ENCODE measurements around the gene ZNF117.

ZNF117 gene

GRCh38 chr7:65006094-65006992 is 15.5 kb upstream of the ZNF117 start, which contains the start of gene ERV3-1:
Gene ERV3-1, minus strand, starts transcription at chr7:65006687. Its CDS starts 13,661 bp downstream, at chr7:64993026.
- no peaks in the 10 kb centered on the region for H3K9me3 ChIP-seq (replicated peaks; ENCODE audit: low read length)
- peaks cover 4% of the 10 kb centered on the region for H3K36me3 ChIP-seq (ENCODE audit: insufficient read depth, low read length)
- H3K4me1 ChIP-seq (ENCODE audit: control insufficient read depth, insufficient read depth, low read length): peaks cover 7% of the 10 kb centered on the region
- peak within 1 kb of the TSS; percentile 88 for H3K4me3 ChIP-seq (ENCODE audit: low read length)
- H3K27me3 ChIP-seq (ENCODE audit: control insufficient read depth, insufficient read depth, low read length): no peaks in the 10 kb centered on the region
- H3K9ac ChIP-seq (ENCODE audit: low read depth, low read length): peak within 1 kb of the TSS; percentile 92
- peak within 1 kb of the TSS; percentile 82 for H3K4me2 ChIP-seq (ENCODE audit: low read length)

GRCh38 chr7:65004575-65004974 is 13.7 kb upstream of the ZNF117 start:
- peak overlapping the region; percentile 82 for H3K4me2 ChIP-seq (ENCODE audit: low read length)
- H3K36me3 ChIP-seq (ENCODE audit: insufficient read depth, low read length): peaks cover 11% of the 10 kb centered on the region
- no peak overlapping the region for H3K4me3 ChIP-seq (ENCODE audit: low read length)
- H3K9me3 ChIP-seq (replicated peaks; ENCODE audit: low read length): no peaks in the 10 kb centered on the region
- H3K9ac ChIP-seq (ENCODE audit: low read depth, low read length): no peak overlapping the region
- H3K27me3 ChIP-seq (ENCODE audit: control insufficient read depth, insufficient read depth, low read length): no peaks in the 10 kb centered on the region
- H3K4me1 ChIP-seq (ENCODE audit: control insufficient read depth, insufficient read depth, low read length): peaks cover 7% of the 10 kb centered on the region

DNA sequence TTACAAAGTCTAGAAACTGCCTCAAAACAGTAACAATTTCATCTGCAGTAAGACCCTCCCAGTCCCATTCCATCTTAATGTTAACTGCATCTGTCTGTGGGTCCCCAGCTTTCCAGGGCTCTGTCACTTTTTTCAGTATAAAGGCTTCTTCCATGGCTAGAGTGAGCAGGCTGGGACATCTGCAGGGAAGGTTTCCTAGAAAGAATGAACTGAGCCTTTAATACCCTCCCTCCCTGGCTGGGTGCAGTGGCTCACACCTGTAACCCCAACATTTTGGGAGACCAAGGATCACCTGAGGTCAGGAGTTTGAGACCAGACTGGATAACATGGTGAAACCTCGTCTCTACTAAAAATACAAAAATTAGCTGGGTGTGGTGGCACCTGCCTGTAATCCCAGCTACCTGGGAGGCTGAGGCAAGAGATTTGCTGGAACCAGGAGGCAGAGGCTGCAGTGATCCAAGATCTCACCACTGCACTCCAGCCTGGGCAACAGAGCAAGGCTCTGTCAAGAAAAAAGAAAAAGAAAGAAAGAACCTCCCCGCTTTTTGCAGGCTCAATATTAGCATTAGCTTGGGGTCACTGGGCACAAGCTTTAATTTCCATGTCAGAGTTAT is 12.2 kb upstream of the ZNF117 start:
- Histone ChIP-seq H3K9ac (ENCODE audit: low read depth, low read length) (no peak overlapping the region), H3K4me1 (ENCODE audit: control insufficient read depth, insufficient read depth, low read length) (peaks cover 7% of the 10 kb centered on the region), H3K9me3 (replicated peaks; ENCODE audit: low read length) (peaks cover 6% of the 10 kb centered on the region)

GRCh38 chr7:65001291-65001814 is 10.5 kb upstream of the ZNF117 start:
- Histone ChIP-seq H3K27me3 (ENCODE audit: control insufficient read depth, insufficient read depth, low read length) (no peaks in the 10 kb centered on the region), H3K4me1 (ENCODE audit: control insufficient read depth, insufficient read depth, low read length) (peaks cover 7% of the 10 kb centered on the region), H3K4me3 (ENCODE audit: low read length) (no peak overlapping the region), H3K36me3 (ENCODE audit: insufficient read depth, low read length) (peaks cover 22% of the 10 kb centered on the region), H3K4me2 (ENCODE audit: low read length) (no peak overlapping the region), H3K9ac (ENCODE audit: low read depth, low read length) (no peak overlapping the region), H3K9me3 (replicated peaks; ENCODE audit: low read length) (peaks cover 8% of the 10 kb centered on the region)

More for the DNA sequence above, 12.2 kb upstream of the ZNF117 start:
- Histone ChIP-seq H3K27me3 (ENCODE audit: control insufficient read depth, insufficient read depth, low read length) (no peaks in the 10 kb centered on the region), H3K4me2 (ENCODE audit: low read length) (no peak overlapping the region), H3K4me3 (ENCODE audit: low read length) (no peak overlapping the region), H3K36me3 (ENCODE audit: insufficient read depth, low read length) (peaks cover 22% of the 10 kb centered on the region)

GRCh38 chr7:64999165-65000004 is 8.5 kb upstream of the ZNF117 start:
- no peak overlapping the region for H3K4me3 ChIP-seq (ENCODE audit: low read length)

GRCh38 chr7:64998865-64999164 is 8.0 kb upstream of the ZNF117 start:
- H3K36me3 ChIP-seq (ENCODE audit: insufficient read depth, low read length): peaks cover 22% of the 10 kb centered on the region

More at GRCh38 chr7:64999165-65000004, 8.5 kb upstream of the ZNF117 start:
- Histone ChIP-seq H3K4me1 (ENCODE audit: control insufficient read depth, insufficient read depth, low read length) (no peaks in the 10 kb centered on the region), H3K9me3 (replicated peaks; ENCODE audit: low read length) (peaks cover 14% of the 10 kb centered on the region), H3K4me2 (ENCODE audit: low read length) (no peak overlapping the region), H3K27me3 (ENCODE audit: control insufficient read depth, insufficient read depth, low read length) (no peaks in the 10 kb centered on the region), H3K9ac (ENCODE audit: low read depth, low read length) (no peak overlapping the region), H3K36me3 (ENCODE audit: insufficient read depth, low read length) (peaks cover 22% of the 10 kb centered on the region)

GRCh38 chr7:64997927-64998391 is 7.1 kb upstream of the ZNF117 start:
- Histone ChIP-seq H3K4me1 (ENCODE audit: control insufficient read depth, insufficient read depth, low read length) (no peaks in the 10 kb centered on the region), H3K27me3 (ENCODE audit: control insufficient read depth, insufficient read depth, low read length) (no peaks in the 10 kb centered on the region), H3K36me3 (ENCODE audit: insufficient read depth, low read length) (peaks cover 24% of the 10 kb centered on the region), H3K4me3 (ENCODE audit: low read length) (no peak overlapping the region), H3K4me2 (ENCODE audit: low read length) (no peak overlapping the region), H3K9ac (ENCODE audit: low read depth, low read length) (no peak overlapping the region), H3K9me3 (replicated peaks; ENCODE audit: low read length) (peaks cover 16% of the 10 kb centered on the region)

More at GRCh38 chr7:64998865-64999164, 8.0 kb upstream of the ZNF117 start:
- peaks cover 16% of the 10 kb centered on the region for H3K9me3 ChIP-seq (replicated peaks; ENCODE audit: low read length)
- H3K4me3 ChIP-seq (ENCODE audit: low read length): no peak overlapping the region
- no peaks in the 10 kb centered on the region for H3K4me1 ChIP-seq (ENCODE audit: control insufficient read depth, insufficient read depth, low read length)
- no peak overlapping the region for H3K4me2 ChIP-seq (ENCODE audit: low read length)
- no peaks in the 10 kb centered on the region for H3K27me3 ChIP-seq (ENCODE audit: control insufficient read depth, insufficient read depth, low read length)
- H3K9ac ChIP-seq (ENCODE audit: low read depth, low read length): no peak overlapping the region

GRCh38 chr7:64997164-64997908 is 6.5 kb upstream of the ZNF117 start:
- H3K4me1 ChIP-seq (ENCODE audit: control insufficient read depth, insufficient read depth, low read length): no peaks in the 10 kb centered on the region
- H3K4me2 ChIP-seq (ENCODE audit: low read length): no peak overlapping the region
- H3K27me3 ChIP-seq (ENCODE audit: control insufficient read depth, insufficient read depth, low read length): no peaks in the 10 kb centered on the region
- peaks cover 26% of the 10 kb centered on the region for H3K36me3 ChIP-seq (ENCODE audit: insufficient read depth, low read length)
- H3K9ac ChIP-seq (ENCODE audit: low read depth, low read length): no peak overlapping the region
- H3K4me3 ChIP-seq (ENCODE audit: low read length): no peak overlapping the region
- H3K9me3 ChIP-seq (replicated peaks; ENCODE audit: low read length): peaks cover 16% of the 10 kb centered on the region

GRCh38 chr7:64996305-64996704 is 5.5 kb upstream of the ZNF117 start:
- no peak overlapping the region for H3K9ac ChIP-seq (ENCODE audit: low read depth, low read length)
- H3K4me1 ChIP-seq (ENCODE audit: control insufficient read depth, insufficient read depth, low read length): no peaks in the 10 kb centered on the region
- H3K9me3 ChIP-seq (replicated peaks; ENCODE audit: low read length): peaks cover 16% of the 10 kb centered on the region
- no peak overlapping the region for H3K4me3 ChIP-seq (ENCODE audit: low read length)
- no peaks in the 10 kb centered on the region for H3K27me3 ChIP-seq (ENCODE audit: control insufficient read depth, insufficient read depth, low read length)
- H3K4me2 ChIP-seq (ENCODE audit: low read length): no peak overlapping the region
- peaks cover 21% of the 10 kb centered on the region for H3K36me3 ChIP-seq (ENCODE audit: insufficient read depth, low read length)

DNA sequence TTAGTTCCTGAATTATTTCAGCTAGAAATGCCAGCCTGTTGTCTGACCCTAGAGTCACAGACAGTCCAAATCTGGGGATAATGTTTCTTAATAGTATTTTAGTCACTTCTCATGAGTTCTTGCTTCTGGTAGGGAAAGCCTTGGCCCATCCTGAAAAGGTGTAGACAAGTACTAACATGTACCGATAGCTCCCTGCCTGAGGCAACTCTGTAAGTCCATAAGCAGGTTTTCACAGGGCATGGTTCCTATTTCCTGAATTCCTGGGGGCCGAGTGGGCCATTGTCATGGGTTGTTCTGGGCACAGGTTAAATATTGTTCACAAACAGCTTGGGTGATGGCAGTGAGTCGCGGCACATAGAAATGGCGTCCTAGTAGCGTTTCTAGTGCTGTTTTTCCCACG is 3.1 kb upstream of the ZNF117 start:
- H3K4me3 ChIP-seq (ENCODE audit: low read length): no peak overlapping the region
- no peak overlapping the region for H3K9ac ChIP-seq (ENCODE audit: low read depth, low read length)
- H3K9me3 ChIP-seq (replicated peaks; ENCODE audit: low read length): peaks cover 17% of the 10 kb centered on the region
- H3K4me1 ChIP-seq (ENCODE audit: control insufficient read depth, insufficient read depth, low read length): no peaks in the 10 kb centered on the region
- peaks cover 11% of the 10 kb centered on the region for H3K36me3 ChIP-seq (ENCODE audit: insufficient read depth, low read length)
- H3K4me2 ChIP-seq (ENCODE audit: low read length): no peak overlapping the region
- H3K27me3 ChIP-seq (ENCODE audit: control insufficient read depth, insufficient read depth, low read length): no peaks in the 10 kb centered on the region

Data from skeletal muscle satellite cell (primary cell).